Activated CD4-positive, alpha-beta T cell treated with anti-CD3 and anti-CD28 coated beads for 36 hours (primary cell): ENCODE measurements around the gene ATF5. TPM values are rescaled to one million over a fixed set of nuclear protein-coding genes. Genes with fewer than 3 reads are reported as not detected.
A peak's percentile ranks its signal among the peaks of the same experiment; 100 is the strongest.
"Not testable (repeated sequence)": the region's sequence is repeated elsewhere in the genome, so short reads cannot be mapped to it uniquely, and the experiment has no call there.

Source experiments
- ATAC-seq: fragments of 200-7000 bp; cut with Tn5 transposase; one replicate; pipeline ENCODE4 v1.10.0; 2021; ENCODE audit warnings: mild to moderate bottlenecking, moderate library complexity
- CTCF ChIA-PET: fragments of 350-600 bp; sonication (Branson Sonifier 250); formaldehyde crosslinking; loops from one replicate; lab custom pipeline; 2021; ENCODE audit warnings: antibody characterized with exemption; lab: Charles Lee
- POLR2A ChIA-PET: fragments of 350-600 bp; sonication (Branson Sonifier 250); formaldehyde crosslinking; loops from one replicate; lab custom pipeline; 2021; ENCODE audit warnings: antibody characterized with exemption, inconsistent platforms; lab: Charles Lee
- DNase-seq: peaks from one replicate; pipeline ENCODE4 v3.0.0-alpha.2; 2020
- H3K27ac Mint-ChIP-seq: one replicate; pipeline ENCODE4 v1.8.0; 2021; ENCODE audit warnings: mixed read lengths
- H3K27me3 Mint-ChIP-seq: one replicate; pipeline ENCODE4 v1.8.0; 2021; ENCODE audit warnings: mixed read lengths
- H3K36me3 Mint-ChIP-seq: one replicate; pipeline ENCODE4 v1.8.0; 2021; ENCODE audit warnings: low read depth, mixed read lengths
- H3K4me1 Mint-ChIP-seq: one replicate; pipeline ENCODE4 v1.8.0; 2021; ENCODE audit warnings: mixed read lengths
- H3K4me3 Mint-ChIP-seq: one replicate; pipeline ENCODE4 v1.8.0; 2021; ENCODE audit warnings: mild to moderate bottlenecking, moderate library complexity, mixed read lengths
- H3K9me3 Mint-ChIP-seq: one replicate; pipeline ENCODE4 v1.8.0; 2021; ENCODE audit warnings: low read depth, mixed read lengths
- intact Hi-C, 2 experiments: fragments of 100-400 bp; cut with DNase I in 1 of 2; cut with micrococcal nuclease in 1 of 2; formaldehyde crosslinking; loops; one replicate each; pipeline versions ENCODE4 v1.14.2 to v1.15.1; 2022 to 2024; cut with DNase I, micrococcal nuclease
- total RNA-seq, 2 experiments: library from RNA; stranded (reverse); gene quantifications; one replicate each; pipeline ENCODE4 v1.2.3, GENCODE V29; 2021

ATF5 gene
- total RNA-seq, 2 experiments from 2014 or later, result 12.5 to 14.1 TPM

DNA sequence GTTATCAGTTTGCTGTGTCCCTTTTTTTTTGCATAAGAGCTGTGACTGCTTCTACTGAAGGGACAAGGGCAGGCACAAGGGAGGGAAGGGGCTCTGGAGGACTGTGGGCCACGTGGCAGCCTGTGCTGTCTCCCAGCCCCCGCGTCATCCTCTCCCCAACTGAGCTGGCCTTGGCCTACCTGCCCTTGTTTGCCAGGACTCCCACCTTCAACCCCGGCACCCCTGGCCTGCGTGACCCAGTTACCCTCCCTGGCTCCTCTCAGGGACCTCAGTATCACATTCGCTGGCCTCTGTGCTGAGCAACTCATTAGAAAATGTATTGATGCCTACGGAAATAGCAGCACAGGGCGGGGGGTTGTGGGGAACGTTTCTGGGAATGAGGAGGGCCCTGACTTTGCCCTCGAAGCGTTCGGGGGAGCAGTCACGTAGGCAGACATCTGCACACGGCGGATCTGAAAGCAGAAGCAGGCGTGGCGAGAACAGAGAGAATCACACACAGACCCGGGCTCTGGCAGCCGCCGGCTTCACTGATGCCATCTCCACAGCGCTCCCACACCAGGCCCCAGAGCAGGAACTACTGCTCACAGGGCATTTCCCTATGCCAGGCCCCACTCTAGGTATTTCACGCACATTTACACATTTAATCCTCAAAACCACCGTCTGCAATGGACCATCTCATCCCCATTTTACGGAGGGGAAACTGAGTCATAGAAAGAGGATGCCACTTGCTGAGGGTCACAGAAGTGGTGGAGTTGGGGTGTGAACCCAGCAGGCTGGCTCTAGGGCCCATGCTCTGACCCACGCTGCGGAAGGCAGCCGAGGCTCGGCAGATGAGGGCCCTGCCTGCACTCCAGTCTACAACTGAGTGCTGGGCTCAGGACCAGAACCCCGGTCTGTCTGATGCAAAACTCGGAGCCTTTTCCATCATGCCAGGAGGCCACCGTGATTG lies 5.7 kb upstream of the ATF5 start:
- Mint-ChIP-seq H3K9me3 (no peaks in the 10 kb centered on the region), H3K4me1 (peaks cover 61% of the 10 kb centered on the region), H3K27ac (peak overlapping the region; percentile 37), H3K36me3 (peaks cover 56% of the 10 kb centered on the region), H3K27me3 (no peaks in the 10 kb centered on the region), H3K4me3 (no peak overlapping the region)
- CTCF ChIA-PET, result no interaction called here
- POLR2A ChIA-PET, result interaction anchor here (0.6 kb wide), 1 partner anchor 54 kb away, joined by 3 read pairs; no protein-coding TSS in a partner anchor
- DNase-seq, result no peak
- intact Hi-C loops, result no loop called here
- ATAC-seq, result no peak

DNA sequence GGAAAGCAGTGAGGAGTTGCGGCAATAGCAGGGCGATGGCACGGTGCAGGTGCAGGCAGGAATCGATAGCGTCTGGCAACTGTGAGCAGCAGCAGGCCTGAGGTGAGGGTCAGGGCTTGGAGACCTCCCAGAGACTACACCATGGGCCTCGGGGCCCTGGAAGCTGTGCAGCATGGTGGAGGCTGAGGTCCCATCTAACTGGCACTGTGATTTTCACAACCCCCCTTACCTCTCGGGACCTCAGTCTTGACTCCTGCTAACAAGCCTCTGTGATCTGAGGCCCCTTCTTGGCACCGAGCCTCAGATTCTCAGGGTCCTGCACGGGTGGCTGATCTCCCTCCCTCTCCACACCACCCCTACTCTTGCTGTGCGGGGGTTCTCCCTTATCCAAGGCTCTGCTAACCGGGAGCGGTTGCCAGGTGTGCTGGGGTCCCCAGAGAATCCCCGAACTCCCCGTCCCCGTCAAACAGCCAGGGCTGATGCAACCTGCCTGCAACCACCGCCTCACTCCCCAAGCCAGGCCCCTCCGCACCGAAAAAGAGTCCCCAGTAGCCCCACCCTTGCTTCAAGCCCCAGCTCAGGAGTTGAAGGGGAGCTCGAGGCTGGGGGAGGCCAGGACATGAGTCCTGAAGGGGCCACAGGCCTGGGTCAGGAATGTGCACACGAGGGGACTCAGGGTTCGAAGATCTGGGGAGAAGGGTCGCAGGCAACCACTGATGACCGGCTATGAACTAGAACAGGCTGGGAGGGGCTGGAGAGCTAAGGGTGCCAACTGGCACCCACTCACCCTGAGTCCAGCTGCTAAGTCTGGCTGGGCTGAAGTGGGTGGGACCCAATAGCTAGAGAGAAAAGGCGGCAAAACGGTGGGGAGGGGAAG lies 4.8 kb upstream of the ATF5 start:
- DNase-seq (no peak), ATAC-seq (no peak)
- Mint-ChIP-seq H3K27me3 (no peaks in the 10 kb centered on the region), H3K4me3 (no peak overlapping the region), H3K4me1 (peaks cover 65% of the 10 kb centered on the region), H3K36me3 (peaks cover 60% of the 10 kb centered on the region), H3K9me3 (no peaks in the 10 kb centered on the region), H3K27ac (peak overlapping the region; percentile 42)
- CTCF ChIA-PET, result no interaction called here
- POLR2A ChIA-PET, result no interaction called here
- intact Hi-C loops, result no loop called here

GRCh38 chr19:49924881-49925210 lies 4.2 kb upstream of the ATF5 start:
- POLR2A ChIA-PET, CTCF ChIA-PET, DNase-seq, H3K27ac Mint-ChIP-seq, H3K27me3 Mint-ChIP-seq, H3K4me3 Mint-ChIP-seq, H3K9me3 Mint-ChIP-seq, ATAC-seq: not testable (repeated sequence)
- Mint-ChIP-seq H3K36me3 (peaks cover 61% of the 10 kb centered on the region), H3K4me1 (peaks cover 62% of the 10 kb centered on the region)
- intact Hi-C loops, result loop anchor here in 1 of 2 experiments (5.0 kb wide), 1 partner anchor 33 kb away; no protein-coding TSS in a partner anchor

DNA sequence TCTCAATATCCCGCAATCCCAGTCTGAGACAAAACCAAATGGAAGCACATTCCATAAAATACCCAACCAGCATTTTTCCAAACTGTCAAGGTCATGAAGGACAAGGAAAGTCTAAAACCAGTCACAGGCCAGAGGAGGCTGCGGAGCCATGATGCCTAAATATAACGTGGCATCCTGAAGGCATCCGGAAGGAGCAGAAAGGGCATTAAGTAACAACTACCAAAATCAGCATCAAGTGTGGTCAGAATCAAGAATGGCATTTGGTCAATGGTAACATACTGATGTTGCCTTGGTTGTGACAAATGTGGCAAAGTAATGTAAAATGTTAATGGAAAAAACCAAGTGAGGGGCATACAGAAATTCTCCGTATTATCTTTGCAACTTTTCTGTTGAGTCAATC lies 3.5 kb upstream of the ATF5 start:
- ChIA-PET CTCF (no interaction called here), POLR2A (no interaction called here)
- peak overlapping the region; percentile 25 for H3K4me3 Mint-ChIP-seq
- intact Hi-C loops, result loop anchor here in 1 of 2 experiments (5.0 kb wide), 1 partner anchor 33 kb away; no protein-coding TSS in a partner anchor
- H3K27ac Mint-ChIP-seq, result no peak overlapping the region
- no peaks in the 10 kb centered on the region for H3K27me3 Mint-ChIP-seq
- H3K36me3 Mint-ChIP-seq, result peaks cover 64% of the 10 kb centered on the region
- H3K4me1 Mint-ChIP-seq, result peaks cover 65% of the 10 kb centered on the region
- ATAC-seq, result no peak
- peaks cover 3% of the 10 kb centered on the region for H3K9me3 Mint-ChIP-seq
- DNase-seq, result no peak

DNA sequence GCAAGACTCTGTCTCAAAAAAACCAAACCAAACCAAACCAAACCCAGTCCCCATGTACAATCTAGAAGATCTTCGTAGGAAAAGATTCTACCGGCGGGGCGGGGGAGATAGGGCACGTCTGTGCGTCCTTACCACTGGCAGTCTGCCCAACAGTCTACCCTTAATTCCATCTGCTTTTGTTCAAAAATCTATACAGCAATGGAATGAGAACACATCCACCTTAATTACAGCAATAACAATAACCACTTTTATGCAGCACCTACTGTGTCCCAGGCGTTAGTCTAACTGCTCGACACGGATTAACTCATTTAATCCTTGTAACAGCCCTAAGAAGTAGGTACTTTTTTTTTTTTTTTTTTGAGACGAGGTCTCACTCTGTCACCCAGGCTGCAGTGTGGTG lies 2.5 kb upstream of the ATF5 start:
- H3K27ac Mint-ChIP-seq, result no peak overlapping the region
- intact Hi-C loops, result loop anchor here in 1 of 2 experiments (5.0 kb wide), 1 partner anchor 34 kb away; no protein-coding TSS in a partner anchor
- CTCF ChIA-PET, result interaction anchor here (0.6 kb wide), 1 partner anchor 923 kb away, joined by 3 read pairs; no protein-coding TSS in a partner anchor

GRCh38 chr19:49927526-49928264 lies 1.3 kb upstream of the ATF5 start:
- CTCF ChIA-PET, result interaction anchor here (0.8 to 1.3 kb wide), 2 partner anchors 16 to 35 kb away, joined by 3 to 6 read pairs; no protein-coding TSS in a partner anchor
- H3K27me3 Mint-ChIP-seq, result no peaks in the 10 kb centered on the region

More for the DNA sequence above, 2.5 kb upstream of the ATF5 start:
- H3K4me3 Mint-ChIP-seq, result peak overlapping the region; percentile 17
- H3K36me3 Mint-ChIP-seq, result peaks cover 69% of the 10 kb centered on the region
- POLR2A ChIA-PET, result no interaction called here
- no peak for DNase-seq
- ATAC-seq, result no peak
- H3K4me1 Mint-ChIP-seq, result peaks cover 63% of the 10 kb centered on the region
- H3K27me3 Mint-ChIP-seq, result no peaks in the 10 kb centered on the region
- H3K9me3 Mint-ChIP-seq, result peaks cover 3% of the 10 kb centered on the region

GRCh38 chr19:49929611-49930482 lies 842 bp downstream of the ATF5 start:
- intact Hi-C loops, result loop anchor here (1.0 to 5.0 kb wide), 17 partner anchors 33 to 845 kb away; partner anchors contain the start of genes AKT1S1 (in 2 of the 2), TBC1D17 (in 2 of the 2), VRK3 (in 2 of the 2) and NR1H2 (in 1 of the 2)
- Mint-ChIP-seq H3K36me3 (peaks cover 55% of the 10 kb centered on the region), H3K4me3 (peak overlapping the region; percentile 96), H3K27me3 (no peaks in the 10 kb centered on the region), H3K9me3 (peaks cover 6% of the 10 kb centered on the region), H3K27ac (peak overlapping the region; percentile 98), H3K4me1 (peaks cover 59% of the 10 kb centered on the region)
- DNase-seq, result peak; percentile 97
- ATAC-seq, result peak; percentile 91
- ChIA-PET CTCF (interaction anchor here (0.7 to 1.8 kb wide), 6 partner anchors 25 to 111 kb away, joined by 3 to 4 read pairs (median 3); partner anchors contain the start of gene MED25), POLR2A (interaction anchor here (0.6 to 3.5 kb wide), 13 partner anchors 18 to 227 kb away, joined by 3 to 17 read pairs (median 5); partner anchors contain the start of genes AKT1S1, IL4I1, PNKP and PTOV1)

More at GRCh38 chr19:49927526-49928264, 1.3 kb upstream of the ATF5 start:
- Mint-ChIP-seq H3K27ac (peak overlapping the region; percentile 87), H3K4me3 (peak overlapping the region; percentile 96), H3K36me3 (peaks cover 69% of the 10 kb centered on the region), H3K9me3 (peaks cover 6% of the 10 kb centered on the region), H3K4me1 (peaks cover 61% of the 10 kb centered on the region)
- ATAC-seq (no peak), DNase-seq (no peak)
- intact Hi-C loops, result loop anchor here (2.0 to 5.0 kb wide), 3 partner anchors 35 to 843 kb away; partner anchors contain the start of gene SNRNP70 (in 1 of the 2)
- POLR2A ChIA-PET, result interaction anchor here (0.6 to 3.5 kb wide), 4 partner anchors 9 to 31 kb away, joined by 3 to 16 read pairs (median 8); partner anchors contain the start of gene IL4I1

DNA sequence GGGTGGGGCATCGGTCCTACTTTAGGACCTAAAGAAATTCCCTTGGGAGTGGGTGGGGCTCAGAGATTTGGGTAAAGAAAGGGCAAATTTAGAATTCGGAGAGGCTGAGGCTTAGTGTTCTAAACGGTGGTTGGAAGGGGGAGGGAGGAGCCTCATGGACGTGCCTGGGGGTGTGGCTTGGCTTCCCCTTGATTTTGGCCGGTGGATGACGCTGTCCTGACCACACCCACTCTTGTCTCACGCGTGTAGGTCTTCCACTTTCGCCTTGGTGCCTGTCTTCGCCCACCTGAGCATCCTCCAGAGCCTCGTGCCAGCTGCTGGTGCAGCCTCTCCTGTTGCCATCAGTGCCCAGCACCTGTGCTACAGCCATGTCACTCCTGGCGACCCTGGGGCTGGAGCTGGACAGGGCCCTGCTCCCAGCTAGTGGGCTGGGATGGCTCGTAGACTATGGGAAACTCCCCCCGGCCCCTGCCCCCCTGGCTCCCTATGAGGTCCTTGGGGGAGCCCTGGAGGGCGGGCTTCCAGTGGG lies 1.5 kb downstream of the ATF5 start:
- Mint-ChIP-seq H3K9me3 (peaks cover 6% of the 10 kb centered on the region), H3K27me3 (no peaks in the 10 kb centered on the region), H3K36me3 (peaks cover 51% of the 10 kb centered on the region), H3K27ac (peak overlapping the region; percentile 98), H3K4me3 (peak overlapping the region; percentile 96), H3K4me1 (peaks cover 55% of the 10 kb centered on the region)
- intact Hi-C loops, result loop anchor here in 1 of 2 experiments (1.0 kb wide), 1 partner anchor 40 kb away; no protein-coding TSS in a partner anchor
- ChIA-PET POLR2A (interaction anchor here (0.6 to 3.5 kb wide), 7 partner anchors 19 to 67 kb away, joined by 3 to 17 read pairs (median 12); partner anchors contain the start of genes AKT1S1, IL4I1 and TBC1D17), CTCF (interaction anchor here (1.8 kb wide), 1 partner anchor 54 kb away, joined by 4 read pairs; no protein-coding TSS in a partner anchor)
- peak; percentile 36 for DNase-seq
- ATAC-seq, result no peak

DNA sequence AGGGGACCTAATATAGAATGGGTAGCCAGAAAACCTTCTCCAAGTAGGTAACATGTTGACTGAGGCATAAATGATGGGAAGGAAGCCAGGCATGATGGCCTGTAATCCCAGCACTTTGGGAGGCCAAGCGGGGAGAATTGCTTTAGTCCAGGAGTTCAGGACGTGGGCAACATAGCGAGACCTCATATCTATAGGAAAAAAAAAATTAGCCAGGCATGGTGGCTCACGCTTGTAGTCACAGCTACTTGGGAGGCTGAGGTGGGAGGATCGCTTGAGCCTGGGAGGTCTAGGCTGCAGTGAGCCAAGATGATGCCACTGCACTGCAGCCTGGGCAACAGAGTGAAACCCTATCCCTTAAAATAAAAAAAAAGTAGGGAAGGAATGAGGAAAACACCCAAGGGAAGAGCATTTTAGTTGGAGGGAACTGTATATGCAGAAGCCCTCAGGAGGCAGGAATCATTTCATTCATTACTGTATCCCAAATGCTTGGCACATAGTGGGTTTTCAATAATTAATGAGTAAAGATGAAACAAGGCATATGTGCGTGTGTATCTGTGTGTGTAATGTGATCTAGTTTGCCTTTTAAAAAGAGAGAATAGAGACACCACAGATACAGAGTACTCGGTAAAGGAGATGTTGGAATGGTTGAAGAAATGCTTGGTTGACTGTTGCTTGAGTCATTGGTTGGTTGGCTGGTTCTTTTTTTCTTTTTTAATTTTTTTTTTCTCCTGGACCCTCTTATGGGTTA lies 2.5 kb downstream of the ATF5 start:
- intact Hi-C loops, result no loop called here
- H3K9me3 Mint-ChIP-seq, result peaks cover 6% of the 10 kb centered on the region
- ATAC-seq (no peak), DNase-seq (no peak)
- peaks cover 47% of the 10 kb centered on the region for H3K36me3 Mint-ChIP-seq
- CTCF ChIA-PET, result no interaction called here
- POLR2A ChIA-PET, result interaction anchor here (0.6 to 3.2 kb wide), 2 partner anchors 55 to 68 kb away, joined by 3 to 17 read pairs; partner anchors contain the start of genes AKT1S1 and TBC1D17
- H3K4me1 Mint-ChIP-seq, result peaks cover 51% of the 10 kb centered on the region
- no peak overlapping the region for H3K4me3 Mint-ChIP-seq
- H3K27me3 Mint-ChIP-seq, result no peaks in the 10 kb centered on the region
- no peak overlapping the region for H3K27ac Mint-ChIP-seq
